OCI-LY1 (cell line): ENCODE results near the gene GDF7.

ENCODE experiments used
- H2AFZ ChIP-seq: fragments of 200-600 bp; sonication (generic), shearing (Covaris generic); 2 replicates; pipeline ENCODE4 v1.6.0; 2014; ENCODE audit warnings: antibody characterized with exemption, mild to moderate bottlenecking, low read length
- H3F3A ChIP-seq: fragments of 200-600 bp; sonication (generic), shearing (Covaris generic); 2 replicates; pipeline ENCODE4 v1.6.0; 2014; ENCODE audit warnings: mild to moderate bottlenecking, antibody characterized with exemption, low read length, moderate library complexity; ENCODE audit not compliant: insufficient read depth
- H3K27ac ChIP-seq: fragments of 200-600 bp; sonication (generic); 2 replicates; pipeline ENCODE4 v1.5.1; 2014; ENCODE audit warnings: low read length, mixed run types, mild to moderate bottlenecking, low read depth; ENCODE audit not compliant: poor library complexity, severe bottlenecking
- H3K27me3 ChIP-seq: fragments of 200-600 bp; sonication (generic); 2 replicates; pipeline ENCODE4 v1.6.0; 2014; ENCODE audit warnings: antibody characterized with exemption, mild to moderate bottlenecking, low read length, moderate library complexity; ENCODE audit not compliant: insufficient read depth
- H3K36me3 ChIP-seq: fragments of 200-600 bp; sonication (generic); 2 replicates; pipeline ENCODE4 v1.6.1; 2014; ENCODE audit warnings: mild to moderate bottlenecking, antibody characterized with exemption, low read length, moderate library complexity, mixed read lengths; ENCODE audit not compliant: insufficient read depth
- H3K4me1 ChIP-seq: fragments of 200-600 bp; sonication (generic); 2 replicates; pipeline ENCODE4 v1.5.1; 2014; ENCODE audit warnings: mild to moderate bottlenecking, low read length, moderate library complexity; ENCODE audit not compliant: insufficient read depth, severe bottlenecking
- H3K4me2 ChIP-seq: fragments of 200-600 bp; sonication (generic), shearing (Covaris generic); 2 replicates; pipeline ENCODE4 v1.6.1; 2014; ENCODE audit warnings: low read length
- H3K4me3 ChIP-seq: fragments of 200-600 bp; sonication (generic); 2 replicates; pipeline ENCODE4 v1.5.1; 2014; ENCODE audit warnings: low read length, low read depth, mild to moderate bottlenecking, mixed read lengths; ENCODE audit not compliant: poor library complexity, severe bottlenecking
- H3K79me2 ChIP-seq: fragments of 200-600 bp; shearing (Covaris generic); 2 replicates; pipeline ENCODE4 v1.6.1; 2016; ENCODE audit warnings: mixed run types, low read length, mixed read lengths; ENCODE audit not compliant: insufficient read depth
- H3K9ac ChIP-seq: fragments of 200-600 bp; sonication (generic), shearing (Covaris generic); 2 replicates; pipeline ENCODE4 v1.6.1; 2014; ENCODE audit warnings: mild to moderate bottlenecking, low read length, mixed read lengths
- H3K9me2 ChIP-seq: fragments of 200-600 bp; sonication (generic), shearing (Covaris generic); 2 replicates; pipeline ENCODE4 v1.6.1; 2014; ENCODE audit warnings: low read depth, mild to moderate bottlenecking, low read length, mixed read lengths
- H3K9me3 ChIP-seq: fragments of 200-600 bp; shearing (Covaris generic); 2 replicates; pipeline ENCODE4 v1.6.1; 2014; ENCODE audit warnings: low read length, mixed read lengths
- H4K20me1 ChIP-seq: fragments of 200-600 bp; sonication (generic), shearing (Covaris generic); 2 replicates; pipeline ENCODE4 v1.6.0; 2016; ENCODE audit warnings: mild to moderate bottlenecking, low read length; ENCODE audit not compliant: insufficient read depth
- EZH2 ChIP-seq: fragments of 200-600 bp; sonication (generic), shearing (Covaris generic); IDR thresholded peaks from 2 replicates; pipeline ENCODE4 v1.8.0; 2017; ENCODE audit warnings: borderline replicate concordance, mixed run types, mild to moderate bottlenecking, antibody characterized with exemption, low read length, moderate library complexity, mixed read lengths
- TF ChIP-seq, protein P1 (sequence below): fragments of 200-600 bp; sonication (generic), shearing (Covaris generic); IDR thresholded peaks from 2 replicates; pipeline ENCODE4 v1.5.1; 2017; ENCODE audit warnings: mild to moderate bottlenecking, antibody characterized with exemption, low read length, moderate library complexity, mixed read lengths

GDF7 gene

GRCh38 chr2:20671736-20672080 is 4.8 kb downstream of the GDF7 start:
- Histone ChIP-seq H3K79me2 (no peaks in the 10 kb centered on the region), H3K9ac (no peak overlapping the region), H3K4me3 (no peak overlapping the region), H3K4me1 (peaks cover 16% of the 10 kb centered on the region), H3K27ac (no peak overlapping the region), H3K36me3 (no peaks in the 10 kb centered on the region), H3K9me3 (no peaks in the 10 kb centered on the region), H3K9me2 (no peaks in the 10 kb centered on the region), H3K27me3 (peaks cover 12% of the 10 kb centered on the region), H3K4me2 (no peak overlapping the region), H3F3A (no peaks in the 10 kb centered on the region), H2AFZ (no peak overlapping the region), H4K20me1 (no peaks in the 10 kb centered on the region)
- TF ChIP-seq, protein P1, sequence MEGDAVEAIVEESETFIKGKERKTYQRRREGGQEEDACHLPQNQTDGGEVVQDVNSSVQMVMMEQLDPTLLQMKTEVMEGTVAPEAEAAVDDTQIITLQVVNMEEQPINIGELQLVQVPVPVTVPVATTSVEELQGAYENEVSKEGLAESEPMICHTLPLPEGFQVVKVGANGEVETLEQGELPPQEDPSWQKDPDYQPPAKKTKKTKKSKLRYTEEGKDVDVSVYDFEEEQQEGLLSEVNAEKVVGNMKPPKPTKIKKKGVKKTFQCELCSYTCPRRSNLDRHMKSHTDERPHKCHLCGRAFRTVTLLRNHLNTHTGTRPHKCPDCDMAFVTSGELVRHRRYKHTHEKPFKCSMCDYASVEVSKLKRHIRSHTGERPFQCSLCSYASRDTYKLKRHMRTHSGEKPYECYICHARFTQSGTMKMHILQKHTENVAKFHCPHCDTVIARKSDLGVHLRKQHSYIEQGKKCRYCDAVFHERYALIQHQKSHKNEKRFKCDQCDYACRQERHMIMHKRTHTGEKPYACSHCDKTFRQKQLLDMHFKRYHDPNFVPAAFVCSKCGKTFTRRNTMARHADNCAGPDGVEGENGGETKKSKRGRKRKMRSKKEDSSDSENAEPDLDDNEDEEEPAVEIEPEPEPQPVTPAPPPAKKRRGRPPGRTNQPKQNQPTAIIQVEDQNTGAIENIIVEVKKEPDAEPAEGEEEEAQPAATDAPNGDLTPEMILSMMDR: no peak
- TF ChIP-seq EZH2: no peak

DNA sequence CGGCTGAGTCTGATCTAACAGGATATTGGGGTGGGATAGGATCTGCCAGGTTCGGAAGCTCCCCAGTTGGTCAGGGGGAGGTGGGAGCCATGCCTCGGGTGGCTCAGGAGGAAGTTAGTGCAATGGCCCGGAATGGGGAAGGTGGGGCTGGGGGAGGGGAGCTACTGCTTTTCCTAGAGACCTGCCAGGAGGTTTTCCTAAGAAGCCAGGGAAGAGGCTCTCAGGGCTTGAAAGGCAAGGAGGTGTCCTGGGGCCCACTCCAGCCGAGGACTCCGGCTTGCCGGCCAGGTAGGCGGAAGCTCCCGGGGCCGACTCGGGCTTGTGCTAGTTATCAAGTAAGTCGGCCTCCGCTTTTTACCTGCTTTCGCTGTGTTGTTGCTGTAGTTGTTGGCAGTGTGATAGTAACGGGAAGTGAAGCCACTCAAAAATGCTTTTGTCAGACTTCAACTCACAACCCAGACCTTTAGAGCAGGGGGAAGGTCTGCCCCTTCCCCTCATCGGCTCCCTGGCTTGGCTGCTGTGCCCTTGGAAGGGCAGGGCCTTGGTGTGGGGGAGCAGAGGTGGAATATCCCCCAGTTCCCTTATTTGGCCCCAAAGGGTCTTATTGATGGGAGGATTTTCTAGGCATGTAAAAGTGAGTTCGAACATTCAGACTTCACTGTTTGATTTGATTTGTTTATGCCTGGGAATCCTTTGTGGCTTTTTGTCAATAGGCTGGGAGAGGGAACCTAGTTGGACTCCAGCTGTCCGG is 5.4 kb downstream of the GDF7 start:
- no peaks in the 10 kb centered on the region for H3K9me3 ChIP-seq
- no peaks in the 10 kb centered on the region for H3K36me3 ChIP-seq
- H3F3A ChIP-seq: no peaks in the 10 kb centered on the region
- H3K79me2 ChIP-seq: no peaks in the 10 kb centered on the region
- peaks cover 12% of the 10 kb centered on the region for H3K27me3 ChIP-seq
- no peak overlapping the region for H3K4me3 ChIP-seq
- no peak overlapping the region for H3K9ac ChIP-seq
- peak overlapping the region; percentile 43; the same call in 1 of the 2 replicates for H3K4me2 ChIP-seq
- H3K9me2 ChIP-seq: no peaks in the 10 kb centered on the region
- no peak overlapping the region for H2AFZ ChIP-seq
- H3K4me1 ChIP-seq: peaks cover 23% of the 10 kb centered on the region
- no peak overlapping the region for H3K27ac ChIP-seq
- TF ChIP-seq, protein P1: no peak
- TF ChIP-seq EZH2: no peak
- H4K20me1 ChIP-seq: no peaks in the 10 kb centered on the region

GRCh38 chr2:20673686-20674308 is 6.9 kb downstream of the GDF7 start:
- Histone ChIP-seq H3K79me2 (no peaks in the 10 kb centered on the region), H3K4me1 (peaks cover 37% of the 10 kb centered on the region), H3K4me3 (no peak overlapping the region), H3K9ac (no peak overlapping the region), H3K9me2 (no peaks in the 10 kb centered on the region), H2AFZ (no peak overlapping the region), H3K4me2 (no peak overlapping the region), H4K20me1 (no peaks in the 10 kb centered on the region), H3K9me3 (no peaks in the 10 kb centered on the region), H3K27me3 (peaks cover under 1% of the 10 kb centered on the region), H3K27ac (no peak overlapping the region), H3F3A (no peaks in the 10 kb centered on the region), H3K36me3 (no peaks in the 10 kb centered on the region)
- TF ChIP-seq, protein P1: no peak
- TF ChIP-seq EZH2: no peak
